GM12872 (cell line): ENCODE data around the gene FAM83C.

Experiments
- TF ChIP-seq, protein P1 (sequence below): IDR thresholded peaks from 3 replicates; pipeline ENCODE4 v1.5.1; 2011; ENCODE audit warnings: low read depth, mild to moderate bottlenecking, low read length, moderate library complexity; ENCODE audit not compliant: insufficient read depth

The FAM83C gene

DNA sequence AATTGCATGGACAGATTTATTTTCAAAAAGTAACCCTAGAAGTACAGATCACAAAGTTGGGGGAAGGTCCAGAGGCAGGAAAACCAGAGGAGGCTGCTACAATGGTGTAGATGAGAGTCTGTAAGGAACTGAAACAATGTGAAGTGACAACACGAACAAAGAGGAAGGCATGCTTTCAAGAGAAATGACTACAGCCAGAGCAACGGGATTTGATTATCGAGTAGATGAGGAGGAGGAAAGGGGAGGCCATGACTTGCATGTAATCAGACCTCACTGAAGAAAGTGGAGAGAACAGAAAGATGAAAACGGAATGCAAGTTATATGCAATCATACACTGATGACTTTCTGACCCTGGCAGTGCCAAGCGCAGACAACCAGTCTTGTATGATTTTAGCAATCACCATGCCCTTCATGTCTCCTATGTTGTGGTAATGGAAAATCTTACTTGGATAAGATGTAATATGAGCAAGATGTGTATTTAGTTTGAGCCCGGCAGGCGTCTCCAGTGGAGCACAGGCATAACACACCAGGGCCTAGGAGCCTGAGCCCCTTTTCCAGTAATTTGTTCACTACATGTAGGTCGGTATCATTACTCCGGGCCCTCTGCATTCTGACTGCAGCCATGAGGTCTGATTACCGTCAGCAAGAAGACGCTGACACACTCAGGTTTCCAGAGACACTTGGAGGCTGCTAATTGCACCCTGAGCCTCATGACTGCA lies 34.0 kb upstream of the FAM83C start:
- TF ChIP-seq, protein P1, sequence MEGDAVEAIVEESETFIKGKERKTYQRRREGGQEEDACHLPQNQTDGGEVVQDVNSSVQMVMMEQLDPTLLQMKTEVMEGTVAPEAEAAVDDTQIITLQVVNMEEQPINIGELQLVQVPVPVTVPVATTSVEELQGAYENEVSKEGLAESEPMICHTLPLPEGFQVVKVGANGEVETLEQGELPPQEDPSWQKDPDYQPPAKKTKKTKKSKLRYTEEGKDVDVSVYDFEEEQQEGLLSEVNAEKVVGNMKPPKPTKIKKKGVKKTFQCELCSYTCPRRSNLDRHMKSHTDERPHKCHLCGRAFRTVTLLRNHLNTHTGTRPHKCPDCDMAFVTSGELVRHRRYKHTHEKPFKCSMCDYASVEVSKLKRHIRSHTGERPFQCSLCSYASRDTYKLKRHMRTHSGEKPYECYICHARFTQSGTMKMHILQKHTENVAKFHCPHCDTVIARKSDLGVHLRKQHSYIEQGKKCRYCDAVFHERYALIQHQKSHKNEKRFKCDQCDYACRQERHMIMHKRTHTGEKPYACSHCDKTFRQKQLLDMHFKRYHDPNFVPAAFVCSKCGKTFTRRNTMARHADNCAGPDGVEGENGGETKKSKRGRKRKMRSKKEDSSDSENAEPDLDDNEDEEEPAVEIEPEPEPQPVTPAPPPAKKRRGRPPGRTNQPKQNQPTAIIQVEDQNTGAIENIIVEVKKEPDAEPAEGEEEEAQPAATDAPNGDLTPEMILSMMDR, result no peak

DNA sequence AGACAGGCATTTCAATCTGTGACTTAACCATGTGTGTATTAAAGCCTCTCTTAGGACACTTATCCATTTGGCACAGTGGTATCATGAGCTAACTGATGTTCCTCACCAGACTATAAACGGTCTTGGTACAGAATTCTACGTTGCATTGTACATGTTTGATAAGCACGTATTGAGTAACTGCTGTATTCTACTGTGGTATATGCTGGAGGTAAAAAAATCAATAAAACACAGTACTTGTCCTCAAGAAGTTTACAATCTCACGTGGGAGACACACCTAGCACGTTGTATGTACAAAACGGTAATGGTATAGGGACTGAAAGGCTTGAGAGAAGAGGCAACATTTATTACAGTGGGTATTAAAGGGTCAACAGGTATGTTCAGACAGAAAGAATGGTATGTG lies 33.2 kb upstream of the FAM83C start:
- TF ChIP-seq, protein P1, result no peak

DNA sequence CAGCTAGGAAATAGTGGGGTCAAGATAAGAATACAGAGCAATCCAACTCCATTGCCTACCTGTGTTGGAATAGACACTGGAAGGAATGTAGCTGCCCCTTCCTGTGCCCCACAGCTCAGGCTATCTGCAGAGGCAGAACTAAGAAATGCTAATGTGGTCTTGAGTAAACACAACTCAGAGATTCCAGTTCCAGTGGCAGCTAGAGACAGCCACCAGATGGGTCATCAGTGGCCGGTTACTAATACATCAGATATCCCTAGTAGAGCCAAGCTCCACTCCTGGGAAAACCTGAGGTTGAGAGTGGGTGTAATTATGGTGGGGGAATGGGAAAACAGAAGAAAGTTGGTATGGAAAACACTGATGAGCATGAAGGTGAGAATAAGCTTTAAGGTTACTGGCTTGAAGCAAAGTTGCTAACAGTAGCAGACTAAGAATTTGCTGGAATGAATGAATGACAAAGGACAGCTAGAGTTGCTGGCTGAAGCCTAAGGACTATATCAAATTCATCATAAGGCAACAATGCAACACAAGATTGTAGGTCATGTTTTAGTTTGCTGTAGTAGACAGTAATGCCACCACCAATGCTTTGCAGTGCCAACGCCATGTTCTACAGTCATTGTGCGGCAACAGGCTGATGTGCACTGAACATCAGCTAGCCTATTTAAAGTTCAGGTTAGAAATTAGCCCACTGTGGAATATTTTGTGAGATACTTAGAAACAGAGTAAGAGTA lies 28.3 kb upstream of the FAM83C start:
- TF ChIP-seq, protein P1, result no peak

GRCh38 chr20:35319871-35320197 lies 27.6 kb upstream of the FAM83C start:
- TF ChIP-seq, protein P1, result no peak

- TF ChIP-seq, protein P1, result no peak
These were observed 27.1 kb upstream of the FAM83C start for GRCh38 chr20:35319192-35319870.

- TF ChIP-seq, protein P1, result no peak
These were observed 26.4 kb upstream of the FAM83C start for GRCh38 chr20:35318502-35319157.
